Glomerular endothelial cell (primary cell): ENCODE measurements around the gene AFMID. TPM values are rescaled to one million over a fixed set of nuclear protein-coding genes. Genes with fewer than 3 reads are reported as not detected.
"Not testable (repeated sequence)": the region's sequence is repeated elsewhere in the genome, so short reads cannot be mapped to it uniquely, and the experiment has no call there.

Source experiments
- DNase-seq: peaks from one replicate; pipeline ENCODE4 v3.0.0-alpha.2; 2011; ENCODE audit warnings: low read depth, low spot score; ENCODE audit errors: extremely low read depth
- total RNA-seq: library from RNA; depleted of rRNA; stranded (reverse); fragments of >200 nt; gene quantifications from 2 replicates; pipeline ENCODE4 v1.2.3, GENCODE V29; 2015

Gene AFMID
- total RNA-seq, 1 donor from 2014 or later = 64.7 TPM

DNA sequence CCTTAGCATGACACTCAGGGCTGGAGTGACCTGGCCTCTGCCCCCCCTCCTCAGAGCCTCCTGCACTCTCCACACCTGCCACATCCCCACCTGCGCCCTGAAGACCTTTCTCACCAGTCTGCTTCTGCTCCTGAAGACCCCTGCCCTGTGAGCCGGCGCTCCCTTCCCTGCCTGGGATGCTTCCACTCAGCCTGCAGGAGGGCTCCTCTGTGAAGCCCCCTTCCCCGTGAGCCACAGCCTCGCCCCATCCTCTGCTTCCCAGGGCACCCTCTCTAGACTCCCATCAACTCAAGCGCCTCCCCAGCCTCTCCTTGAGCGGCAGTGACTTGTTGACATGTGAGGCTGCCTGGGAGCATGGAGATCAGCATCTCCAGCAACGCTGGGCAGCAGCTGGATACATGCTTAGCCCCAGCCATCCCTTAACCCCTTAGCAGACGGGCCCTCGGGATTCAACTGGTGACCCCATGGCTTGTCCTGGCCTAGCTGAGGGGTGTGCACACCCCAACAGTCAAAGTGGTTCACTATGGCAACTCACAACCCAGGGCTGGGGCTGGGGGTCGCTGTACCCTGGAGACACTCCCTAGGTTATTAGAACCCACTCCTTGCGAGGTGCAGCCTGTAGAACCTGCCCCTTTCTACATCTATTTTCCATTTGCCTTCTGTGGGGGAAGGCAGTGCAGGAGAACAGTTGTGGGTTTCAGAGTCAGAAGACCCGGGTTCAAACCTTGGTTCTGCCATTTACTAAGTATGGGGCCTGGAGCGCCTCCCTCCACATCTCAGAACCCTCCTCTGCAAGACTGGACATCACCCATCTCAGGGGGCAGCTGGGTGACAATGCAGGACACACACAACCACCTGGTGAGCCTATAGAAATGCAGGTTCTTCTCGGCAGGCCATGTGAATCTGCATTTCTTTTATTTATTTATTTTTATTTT lies 65.8 kb downstream of the AFMID start:
- no peak for DNase-seq

GRCh38 chr17:78253636-78253945 lies 66.4 kb downstream of the AFMID start:
- not testable (repeated sequence) for DNase-seq

DNA sequence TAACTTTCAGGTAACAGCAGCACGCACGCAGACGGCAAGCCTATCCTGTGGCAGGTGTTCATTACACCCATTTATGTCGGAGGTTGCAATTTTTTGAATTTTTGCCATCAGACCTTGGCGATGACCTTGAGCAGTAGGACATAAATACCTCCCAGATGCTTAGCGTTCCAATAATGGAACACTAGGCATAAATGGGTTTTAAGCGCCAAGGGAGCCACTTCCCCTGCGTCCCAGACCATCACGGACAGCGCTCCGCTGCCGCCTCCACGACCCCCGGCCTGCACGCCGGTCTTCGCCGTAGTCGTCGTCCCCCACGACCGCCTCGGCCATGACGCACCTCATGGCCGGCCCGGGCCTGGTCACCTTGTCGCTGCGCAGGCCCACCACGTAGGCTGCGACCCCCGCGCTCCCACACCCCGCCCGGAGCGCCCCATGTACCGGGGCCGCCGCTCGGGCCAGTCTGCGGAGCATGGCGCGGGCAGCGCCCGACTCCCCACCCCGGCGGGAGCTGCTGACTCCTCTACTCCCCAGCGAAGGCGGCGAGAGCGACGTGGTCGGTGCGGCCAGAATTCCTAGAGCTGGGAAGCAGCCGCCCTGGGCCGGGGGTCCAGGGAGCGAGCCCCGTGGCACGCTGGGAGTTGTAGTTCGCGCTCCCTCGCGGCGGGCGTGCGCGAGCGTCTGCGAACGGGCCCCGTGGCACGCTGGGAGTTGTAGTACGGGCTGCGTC lies 66.9 kb downstream of the AFMID start:
- no peak for DNase-seq

GRCh38 chr17:78255029-78255656 lies 68.0 kb downstream of the AFMID start:
- DNase-seq = no peak

DNA sequence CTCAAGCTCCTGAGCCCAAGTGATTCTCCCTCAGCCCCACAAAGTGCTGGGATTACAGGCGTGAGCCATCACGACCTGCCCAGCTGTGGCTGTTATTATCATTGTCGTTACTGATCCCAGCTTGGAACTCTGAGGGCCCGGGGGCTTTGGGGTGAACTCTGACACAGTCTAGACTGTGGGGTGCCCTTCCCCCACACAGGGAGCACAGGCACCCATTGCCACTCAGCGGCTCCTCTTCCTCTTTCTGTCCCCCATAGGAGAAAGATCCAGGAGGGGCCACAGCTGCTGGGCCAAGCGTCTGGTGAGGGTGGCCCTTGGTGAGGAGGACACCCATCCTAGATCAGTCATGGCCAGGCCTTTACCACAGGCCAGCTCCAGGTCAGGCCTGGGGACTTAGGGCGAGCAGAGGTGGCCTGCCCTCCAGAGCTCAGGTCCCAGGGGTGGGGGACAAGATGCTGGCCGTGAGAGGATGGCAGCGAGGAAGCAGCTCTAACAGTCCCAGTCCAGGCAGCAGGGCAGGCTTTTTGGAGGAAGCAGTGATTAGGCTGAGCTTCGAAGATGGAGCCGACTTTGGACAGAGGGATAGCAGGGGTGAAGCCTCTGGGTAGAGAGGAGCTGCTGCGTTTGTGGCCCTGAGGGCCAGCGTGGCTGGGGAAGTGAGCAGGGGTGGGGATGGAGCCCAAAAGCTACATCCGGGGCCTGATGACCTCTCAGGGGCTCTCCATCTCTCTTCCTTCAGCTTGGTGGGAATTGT lies 69.0 kb downstream of the AFMID start:
- DNase-seq = no peak

DNA sequence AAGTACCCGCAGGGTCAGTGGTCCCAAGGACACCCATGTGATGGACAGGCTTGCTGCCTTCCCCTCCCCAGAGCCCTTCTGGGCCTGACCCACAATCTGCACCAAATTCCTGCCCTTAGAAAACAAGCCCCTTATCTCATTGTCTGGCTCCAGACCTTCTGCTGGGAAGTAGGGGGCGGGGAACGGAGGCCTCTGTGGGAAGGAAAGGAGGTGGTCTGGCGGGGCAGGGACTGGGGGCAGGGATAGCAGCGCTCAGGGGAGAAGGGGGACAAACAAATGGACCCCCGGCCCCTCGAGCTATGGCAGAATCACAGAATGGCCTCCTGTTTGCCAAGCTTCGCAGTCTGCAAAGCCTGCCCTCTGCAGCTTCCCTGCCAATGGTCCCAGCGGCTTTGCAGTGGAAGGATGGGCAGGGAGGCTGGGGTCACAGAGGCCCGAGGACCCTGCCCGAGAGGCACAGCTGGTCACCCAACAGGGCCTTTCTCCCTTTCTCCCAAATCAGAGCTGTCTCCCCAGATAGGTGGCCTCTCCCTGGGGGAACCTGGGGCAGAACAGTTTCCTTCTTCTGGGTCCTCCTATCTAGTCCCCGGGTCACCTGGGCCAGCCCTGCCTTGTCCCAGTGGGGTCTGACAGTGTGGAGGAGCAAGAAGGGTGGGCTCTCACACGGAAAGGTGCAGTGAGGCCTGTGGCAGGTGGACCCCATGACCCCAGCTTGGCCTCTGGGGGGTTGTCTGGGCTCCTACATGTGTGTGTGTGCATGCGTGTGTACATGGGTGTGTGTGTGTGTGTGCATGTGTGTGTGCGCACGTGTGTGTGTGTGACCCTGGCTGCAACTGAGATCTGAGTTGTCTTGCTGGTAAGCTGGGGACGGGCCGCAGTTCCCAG lies 69.8 kb downstream of the AFMID start:
- no peak for DNase-seq

Other genes with a start within 250 kb of the AFMID start
- gene TNRC6C, start 228.7 kb upstream of the AFMID start, total RNA-seq = 5.9 and 8.0 TPM in 2 replicates
- 40.7 and 82.6 TPM in 2 replicates for gene TMC6, start 58.6 kb upstream of the AFMID start, total RNA-seq
- 0.10 and 1.1 TPM in 2 replicates for gene TMC8, start 56.6 kb upstream of the AFMID start, total RNA-seq
- not detected in 2 replicates for gene C17orf99, start 41.0 kb upstream of the AFMID start, total RNA-seq
- gene SYNGR2, start 18.8 kb upstream of the AFMID start, total RNA-seq = 83.6 and 164 TPM in 2 replicates
- 23.3 and 51.8 TPM in 2 replicates for gene TK1, start 310 bp upstream of the AFMID start, total RNA-seq
- 13.9 and 16.1 TPM in 2 replicates for gene BIRC5, start 26.9 kb downstream of the AFMID start, total RNA-seq
- gene TMEM235, start 44.3 kb downstream of the AFMID start, total RNA-seq = not detected in 2 replicates
- 79.9 and 114 TPM in 2 replicates for gene SOCS3, start 172.7 kb downstream of the AFMID start, total RNA-seq
- 67.1 and 84.0 TPM in 2 replicates for gene PGS1, start 191.3 kb downstream of the AFMID start, total RNA-seq